HEK293T (cell line): ENCODE data around the gene CHD3.

Source experiments
- CTCF ChIA-PET: fragments of 350-600 bp; formaldehyde crosslinking; extraction: SDS; loops from one replicate; lab custom pipeline; 2021; ENCODE audit warnings: antibody characterized with exemption, inconsistent platforms; lab: Yijun Ruan, JAX
- POLR2A ChIA-PET: fragments of 350-600 bp; formaldehyde crosslinking; extraction: SDS; loops from one replicate; lab custom pipeline; 2020; ENCODE audit warnings: antibody characterized with exemption, inconsistent platforms; lab: Yijun Ruan, JAX
- DNase-seq: peaks from one replicate; pipeline ENCODE4 v3.0.0; 2012; ENCODE audit warnings: mixed read lengths; ENCODE audit errors: extremely low spot score
- ARNT ChIP-seq: fragments of 450-650 bp; IDR thresholded peaks from 2 replicates; pipeline ENCODE4 v1.6.1; 2017; ENCODE audit warnings: mild to moderate bottlenecking
- CTBP1 ChIP-seq: fragments of 450-650 bp; IDR thresholded peaks from 2 replicates; pipeline ENCODE4 v1.6.1; 2016; ENCODE audit warnings: borderline replicate concordance
- FOXA1 ChIP-seq: fragments of 450-650 bp; IDR thresholded peaks from 2 replicates; pipeline ENCODE4 v1.6.1; 2016; ENCODE audit warnings: mild to moderate bottlenecking
- FOXK2 ChIP-seq: fragments of 450-650 bp; IDR thresholded peaks from 2 replicates; pipeline ENCODE4 v1.6.1; 2016; ENCODE audit warnings: mild to moderate bottlenecking
- FOXM1 ChIP-seq: fragments of 450-650 bp; IDR thresholded peaks from 2 replicates; pipeline ENCODE4 v1.6.1; 2017; ENCODE audit warnings: mild to moderate bottlenecking, borderline replicate concordance
- HDGF ChIP-seq: fragments of 450-650 bp; IDR thresholded peaks from 2 replicates; pipeline ENCODE4 v1.6.1; 2017; ENCODE audit warnings: antibody characterized with exemption, borderline replicate concordance
- L3MBTL2 ChIP-seq: fragments of 450-650 bp; conservative IDR thresholded peaks from 2 replicates; pipeline ENCODE4 v1.6.1; 2016; ENCODE audit warnings: mild to moderate bottlenecking
- LEF1 ChIP-seq: fragments of 450-650 bp; IDR thresholded peaks from 2 replicates; pipeline ENCODE4 v1.6.1; 2017; ENCODE audit warnings: mild to moderate bottlenecking, borderline replicate concordance
- NFRKB ChIP-seq: fragments of 450-650 bp; IDR thresholded peaks from 2 replicates; pipeline ENCODE4 v1.6.1; 2016; ENCODE audit warnings: mild to moderate bottlenecking, moderate library complexity
- SP1 ChIP-seq: fragments of 450-650 bp; IDR thresholded peaks from 2 replicates; pipeline ENCODE4 v1.6.1; 2017
- SUZ12 ChIP-seq: fragments of 450-650 bp; IDR thresholded peaks from 2 replicates; pipeline ENCODE4 v1.6.1; 2016; ENCODE audit warnings: mild to moderate bottlenecking
- TARDBP ChIP-seq: fragments of 450-650 bp; IDR thresholded peaks from 2 replicates; pipeline ENCODE4 v1.6.1; 2016
- ZNF384 ChIP-seq: fragments of 450-650 bp; IDR thresholded peaks from 2 replicates; pipeline ENCODE4 v1.6.1; 2016
- TF ChIP-seq, protein P1 (sequence below): fragments of 450-650 bp; IDR thresholded peaks from 2 replicates; pipeline ENCODE4 v1.6.1; 2016

CHD3 gene

DNA sequence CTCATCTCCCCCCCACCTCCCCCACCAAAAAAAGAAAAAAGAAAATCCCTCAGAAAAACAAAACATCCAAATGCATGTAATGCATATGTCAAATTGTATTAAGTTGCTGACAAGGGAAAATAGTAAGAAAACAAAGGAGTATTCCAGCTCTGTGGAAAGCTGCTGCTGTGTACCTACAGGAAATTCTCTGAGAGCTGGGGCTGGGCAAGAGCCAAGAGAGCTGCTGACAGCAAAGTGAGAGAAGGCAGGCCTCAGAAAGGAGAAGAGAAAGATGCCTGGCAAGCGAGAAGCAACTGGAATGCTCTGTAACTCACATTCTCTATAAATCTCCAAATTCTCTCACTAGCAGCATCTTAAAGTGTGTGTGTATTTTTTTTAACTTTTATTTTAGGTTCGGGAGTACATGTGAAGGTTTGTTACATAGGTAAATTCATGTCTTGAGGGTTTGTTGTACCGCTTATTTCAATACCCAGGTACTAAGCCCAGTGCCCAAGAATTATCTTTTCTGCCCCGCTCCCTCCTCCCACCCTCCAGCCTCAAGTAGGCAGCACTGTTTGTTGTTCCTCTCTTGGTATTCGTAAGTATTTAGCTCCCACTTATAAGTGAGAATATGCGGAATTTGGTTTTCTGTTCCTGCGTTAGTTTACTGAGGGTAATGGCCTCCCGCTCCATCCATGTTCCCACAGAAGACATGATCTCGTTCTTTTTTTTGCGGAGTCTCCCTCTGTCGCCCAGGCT is 67.8 kb downstream of the CHD3 start:
- TF ChIP-seq FOXM1 (no peak), FOXK2 (no peak), LEF1 (no peak)
- TF ChIP-seq, protein P1, sequence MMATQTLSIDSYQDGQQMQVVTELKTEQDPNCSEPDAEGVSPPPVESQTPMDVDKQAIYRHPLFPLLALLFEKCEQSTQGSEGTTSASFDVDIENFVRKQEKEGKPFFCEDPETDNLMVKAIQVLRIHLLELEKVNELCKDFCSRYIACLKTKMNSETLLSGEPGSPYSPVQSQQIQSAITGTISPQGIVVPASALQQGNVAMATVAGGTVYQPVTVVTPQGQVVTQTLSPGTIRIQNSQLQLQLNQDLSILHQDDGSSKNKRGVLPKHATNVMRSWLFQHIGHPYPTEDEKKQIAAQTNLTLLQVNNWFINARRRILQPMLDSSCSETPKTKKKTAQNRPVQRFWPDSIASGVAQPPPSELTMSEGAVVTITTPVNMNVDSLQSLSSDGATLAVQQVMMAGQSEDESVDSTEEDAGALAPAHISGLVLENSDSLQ = no peak
- ChIA-PET CTCF (no interaction called here), POLR2A (interaction anchor here (1.2 kb wide), 1 partner anchor 24 kb away, joined by 3 read pairs; the partner anchor contains the start of genes CNTROB and TRAPPC1)
- DNase-seq = no peak

DNA sequence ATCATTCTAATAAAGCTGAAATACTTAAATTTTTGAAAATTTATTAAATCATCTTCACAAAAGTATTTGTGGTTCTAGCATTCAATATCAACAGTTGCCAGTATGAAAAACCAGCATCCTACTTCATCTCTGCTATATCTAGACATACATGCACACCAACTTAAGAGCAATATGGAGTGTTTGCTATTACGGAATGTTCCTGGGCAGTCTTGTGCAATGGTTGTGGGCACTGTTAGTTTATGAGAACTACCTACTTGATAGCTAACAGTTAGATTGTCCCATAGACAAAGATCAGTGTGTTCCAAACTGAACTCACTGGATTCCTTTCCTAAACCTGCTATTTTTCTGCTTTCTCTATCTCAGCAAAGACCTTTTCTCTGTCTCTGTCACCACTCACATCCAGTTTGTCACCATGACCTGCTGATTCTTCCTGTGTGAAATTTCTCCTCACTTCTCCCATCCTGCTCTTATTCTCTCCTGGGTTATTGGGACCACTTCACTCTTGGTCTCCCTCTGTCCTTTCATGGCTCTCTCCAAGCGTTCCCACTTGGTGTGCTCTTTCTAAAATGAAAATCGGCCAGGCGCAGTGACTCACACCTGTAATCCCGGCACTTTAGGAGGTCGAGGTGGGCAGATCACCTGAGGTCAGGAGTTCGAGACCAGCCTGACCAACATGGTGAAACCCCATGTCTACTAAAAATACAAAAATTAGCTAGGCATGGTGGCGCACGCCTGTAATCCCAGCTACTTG is 71.1 kb downstream of the CHD3 start:
- CTCF ChIA-PET = interaction anchor here (0.6 kb wide), 1 partner anchor 117 kb away, joined by 5 read pairs; no protein-coding TSS in a partner anchor
- DNase-seq = no peak
- POLR2A ChIA-PET = no interaction called here
- TF ChIP-seq L3MBTL2 (no peak), FOXK2 (no peak), ARNT (no peak), HDGF (no peak), CTBP1 (no peak), FOXA1 (no peak), TARDBP (no peak), ZNF384 (no peak), NFRKB (no peak), SUZ12 (no peak)
- TF ChIP-seq, protein P1 = no peak

DNA sequence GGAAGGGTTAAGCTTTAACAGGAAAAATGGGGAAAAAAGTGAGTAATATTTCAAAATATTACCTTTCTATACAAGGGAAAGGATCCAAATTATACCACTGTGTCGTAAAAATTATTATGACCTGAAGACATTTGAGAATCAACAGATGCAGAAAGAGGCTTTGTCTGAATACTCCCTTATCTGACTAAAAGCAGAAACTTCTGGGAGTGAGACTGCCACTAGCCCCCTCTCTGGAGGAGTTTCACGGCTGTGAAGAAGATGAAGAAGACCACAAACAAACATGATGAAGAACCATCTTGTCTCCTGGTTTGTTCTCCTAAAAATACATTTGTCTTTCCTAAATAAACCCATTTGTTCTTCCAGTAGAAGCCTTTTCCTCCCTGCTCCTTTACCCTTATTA is 72.8 kb downstream of the CHD3 start:
- TF ChIP-seq FOXM1 (no peak), NFRKB (no peak), HDGF (no peak), FOXK2 (no peak), FOXA1 (no peak), SP1 (no peak), SUZ12 (no peak), ZNF384 (no peak)
- TF ChIP-seq, protein P1 = no peak
- CTCF ChIA-PET = interaction anchor here (0.7 kb wide), 1 partner anchor 50 kb away, joined by 9 read pairs; no protein-coding TSS in a partner anchor
- POLR2A ChIA-PET = interaction anchor here (1.0 kb wide), 1 partner anchor 28 kb away, joined by 3 read pairs; no protein-coding TSS in a partner anchor
- no peak for DNase-seq
